ENCODE measurements around the gene CDK5R2.

Gene CDK5R2

GRCh38 chr2:218983263-218983933 is 23.9 kb downstream of the CDK5R2 start (continued):
- no peak for TF ChIP-seq TSHZ2 (CRISPR knock-in tag; IDR thresholded peaks at IDR 0.05)
- no peak for TF ChIP-seq ZNF565 (CRISPR knock-in tag; conservative IDR thresholded peaks at IDR 0.05; ENCODE audit: low read depth)
- TF ChIP-seq ZFP3 (CRISPR knock-in tag; IDR thresholded peaks at IDR 0.05) = no peak
- no peak for TF ChIP-seq ZFP30 (CRISPR knock-in tag; IDR thresholded peaks at IDR 0.05)
- TF ChIP-seq TOX (CRISPR knock-in tag; IDR thresholded peaks at IDR 0.05; ENCODE audit: borderline replicate concordance) = no peak
- no peak for TF ChIP-seq SNAI2 (CRISPR knock-in tag; IDR thresholded peaks at IDR 0.05)
- TF ChIP-seq ZNF70 (CRISPR knock-in tag; IDR thresholded peaks at IDR 0.05) = no peak

GRCh38 chr2:218983934-218984238 is 24.4 kb downstream of the CDK5R2 start:
- TF ChIP-seq ZNF70 (CRISPR knock-in tag; IDR thresholded peaks at IDR 0.05) = no peak
- no peak for TF ChIP-seq SNAI2 (CRISPR knock-in tag; IDR thresholded peaks at IDR 0.05)
- TF ChIP-seq TOX (CRISPR knock-in tag; IDR thresholded peaks at IDR 0.05; ENCODE audit: borderline replicate concordance) = no peak
- no peak for TF ChIP-seq CREB5 (CRISPR knock-in tag; IDR thresholded peaks at IDR 0.05; ENCODE audit: low read depth)
- TF ChIP-seq CSDC2 (CRISPR knock-in tag; IDR thresholded peaks at IDR 0.05) = no peak
- TF ChIP-seq TCF4 (CRISPR knock-in tag; IDR thresholded peaks at IDR 0.05; ENCODE audit: borderline replicate concordance) = no peak
- TF ChIP-seq ESRRG (CRISPR knock-in tag; IDR thresholded peaks at IDR 0.05) = no peak
- TF ChIP-seq POU6F1 (CRISPR knock-in tag; IDR thresholded peaks at IDR 0.05; ENCODE audit: borderline replicate concordance, low read depth) = no peak
- ATAC-seq = no peak

- peak; percentile 10 for ATAC-seq
Observed at GRCh38 chr2:218984239-218985020, 25.0 kb downstream of the CDK5R2 start.

GRCh38 chr2:218985021-218985324 is 25.5 kb downstream of the CDK5R2 start, which contains the start of gene FEV:
FEV (minus strand) TSS chr2:218985184; CDS start chr2:218985075, 109 bp downstream.
- no peak for ATAC-seq
- no peak for TF ChIP-seq CSDC2 (CRISPR knock-in tag; IDR thresholded peaks at IDR 0.05)
- TF ChIP-seq ZFP3 (CRISPR knock-in tag; IDR thresholded peaks at IDR 0.05) = no peak
- no peak for TF ChIP-seq PATZ1 (CRISPR knock-in tag; IDR thresholded peaks at IDR 0.05; ENCODE audit: borderline replicate concordance)
- TF ChIP-seq PPARA (CRISPR knock-in tag; IDR thresholded peaks at IDR 0.05; ENCODE audit: borderline replicate concordance) = no peak
- no peak for TF ChIP-seq GLIS3 (CRISPR knock-in tag; IDR thresholded peaks at IDR 0.05)
- TF ChIP-seq ZNF565 (CRISPR knock-in tag; conservative IDR thresholded peaks at IDR 0.05; ENCODE audit: low read depth) = no peak
- no peak for TF ChIP-seq CREB5 (CRISPR knock-in tag; IDR thresholded peaks at IDR 0.05; ENCODE audit: low read depth)
- no peak for TF ChIP-seq CSRNP3 (CRISPR knock-in tag; IDR thresholded peaks at IDR 0.05)
- TF ChIP-seq OSR1 (CRISPR knock-in tag; IDR thresholded peaks at IDR 0.05) = no peak
- TF ChIP-seq POU6F1 (CRISPR knock-in tag; IDR thresholded peaks at IDR 0.05; ENCODE audit: borderline replicate concordance, low read depth) = no peak

More at GRCh38 chr2:218984239-218985020, 25.0 kb downstream of the CDK5R2 start:
- no peak for TF ChIP-seq RARB (CRISPR knock-in tag; IDR thresholded peaks at IDR 0.05)
- no peak for TF ChIP-seq ESRRG (CRISPR knock-in tag; IDR thresholded peaks at IDR 0.05)
- TF ChIP-seq ISL1 (CRISPR knock-in tag; IDR thresholded peaks at IDR 0.05) = no peak
- no peak for TF ChIP-seq CSRNP3 (CRISPR knock-in tag; IDR thresholded peaks at IDR 0.05)
- no peak for TF ChIP-seq ARNTL (CRISPR knock-in tag; IDR thresholded peaks at IDR 0.05; ENCODE audit: borderline replicate concordance, low read depth)
